ENCODE data around the gene MIS12.

- TF ChIP-seq LEF1 (IDR thresholded peaks at IDR 0.05; ENCODE audit: borderline replicate concordance) = no peak
- TF ChIP-seq SUZ12 (IDR thresholded peaks at IDR 0.05) = no peak
- no peak for TF ChIP-seq HDGF (IDR thresholded peaks at IDR 0.05; ENCODE audit: borderline replicate concordance)
- TF ChIP-seq PKNOX1 (IDR thresholded peaks at IDR 0.05) = no peak
- TF ChIP-seq ELF4 (IDR thresholded peaks at IDR 0.05) = no peak
- no peak for TF ChIP-seq FOXM1 (IDR thresholded peaks at IDR 0.05; ENCODE audit: borderline replicate concordance)
- no peak for TF ChIP-seq FOXA1 (IDR thresholded peaks at IDR 0.05)
- TF ChIP-seq NFRKB (IDR thresholded peaks at IDR 0.05) = no peak
Observed at GRCh38 chr17:5522476-5522875, 36.1 kb downstream of the MIS12 start.
